DMS53 treated with DMSO at 0.1 percent for 48 hours (cell line): ENCODE results near the gene HOXC12.

Experiments
- DNase-seq: peaks from one replicate; lab custom pipeline; 2025; ENCODE audit not compliant: unreplicated experiment; lab: John Stamatoyannopoulos, UW

HOXC12 gene

GRCh38 chr12:54005853-54006558 is 51.3 kb downstream of the HOXC12 start:
- DNase-seq, result peak; percentile 43

- no peak for DNase-seq
Observed at GRCh38 chr12:54006559-54007220, 52.0 kb downstream of the HOXC12 start.

- no peak for DNase-seq
Observed at GRCh38 chr12:54007538-54008259, 53.0 kb downstream of the HOXC12 start.

- DNase-seq, result no peak
Observed at GRCh38 chr12:54008260-54008552, 53.5 kb downstream of the HOXC12 start.
